ENCODE measurements around the gene FKBP5.

DNA sequence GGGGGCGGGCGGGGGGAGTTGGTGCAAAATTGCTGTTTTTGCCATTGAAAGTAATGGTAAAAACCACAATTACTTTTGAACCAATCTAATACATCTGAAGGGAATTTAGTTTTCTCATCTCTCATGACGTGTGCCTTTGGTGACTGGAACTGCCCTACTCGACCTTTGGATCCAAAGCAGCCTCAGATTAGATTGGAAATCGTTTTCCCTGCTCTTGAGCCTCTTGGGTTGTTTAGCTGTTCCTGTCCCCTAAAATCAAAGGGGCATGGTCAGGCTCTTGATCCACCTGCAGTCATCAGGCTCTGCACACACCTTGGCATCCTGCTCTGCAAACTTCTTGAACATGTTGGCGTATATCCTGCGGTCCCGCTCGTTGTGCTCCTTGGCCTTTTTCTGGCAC is 112.0 kb downstream of the FKBP5 start:
- TF ChIP-seq CTCF (IDR thresholded peaks at IDR 0.05) (no peak), EP300 (IDR thresholded peaks at IDR 0.05) (no peak), POLR2A (IDR thresholded peaks at IDR 0.05) (no peak)

Data from ovary (tissue), 3 donors.